Measurements from ENCODE around the gene CRYBG2.

CRYBG2 gene

GRCh38 chr1:26350701-26351589 is 3.0 kb downstream of the CRYBG2 start:
- no peak for TF ChIP-seq ZFX (IDR thresholded peaks at IDR 0.05)
- no peak for TF ChIP-seq CTCF (conservative IDR thresholded peaks at IDR 0.05)
- H3K27ac ChIP-seq: no peak overlapping the region

- no peak overlapping the region for H3K27ac ChIP-seq
- no peak for TF ChIP-seq ZFX (IDR thresholded peaks at IDR 0.05)
- no peak for TF ChIP-seq CTCF (conservative IDR thresholded peaks at IDR 0.05)
Observed at GRCh38 chr1:26350343-26350700, 3.6 kb downstream of the CRYBG2 start.

GRCh38 chr1:26349877-26350244 is 4.1 kb downstream of the CRYBG2 start:
- TF ChIP-seq ZFX (IDR thresholded peaks at IDR 0.05) (no peak), CTCF (conservative IDR thresholded peaks at IDR 0.05) (no peak)
- no peak overlapping the region for H3K27ac ChIP-seq

GRCh38 chr1:26349188-26349876 is 4.6 kb downstream of the CRYBG2 start:
- TF ChIP-seq CTCF (conservative IDR thresholded peaks at IDR 0.05) (no peak), ZFX (IDR thresholded peaks at IDR 0.05) (no peak)
- no peak overlapping the region for H3K27ac ChIP-seq

- no peak overlapping the region for H3K27ac ChIP-seq
- no peak for TF ChIP-seq CTCF (conservative IDR thresholded peaks at IDR 0.05)
- no peak for TF ChIP-seq ZFX (IDR thresholded peaks at IDR 0.05)
Observed at GRCh38 chr1:26346274-26347033, 7.5 kb downstream of the CRYBG2 start.

GRCh38 chr1:26345718-26346117 is 8.2 kb downstream of the CRYBG2 start:
- H3K27ac ChIP-seq: no peak overlapping the region
- TF ChIP-seq ZFX (IDR thresholded peaks at IDR 0.05): no peak
- no peak for TF ChIP-seq CTCF (conservative IDR thresholded peaks at IDR 0.05)

Measured in C4-2B (cell line).